NCI-H2171 (cell line): ENCODE measurements around the gene RNF34.
A peak's percentile ranks its signal among the peaks of the same experiment; 100 is the strongest.

Experiments
- DNase-seq: peaks from one replicate; lab custom pipeline; 2025; lab: John Stamatoyannopoulos, UW

The RNF34 gene

GRCh38 chr12:121388421-121388981, 11.4 kb upstream of the RNF34 start:
- no peak for DNase-seq

- no peak for DNase-seq
Observed at GRCh38 chr12:121390856-121391255, 9.1 kb upstream of the RNF34 start.

GRCh38 chr12:121391619-121392324, 8.1 kb upstream of the RNF34 start:
- peak; percentile 83 for DNase-seq

DNA sequence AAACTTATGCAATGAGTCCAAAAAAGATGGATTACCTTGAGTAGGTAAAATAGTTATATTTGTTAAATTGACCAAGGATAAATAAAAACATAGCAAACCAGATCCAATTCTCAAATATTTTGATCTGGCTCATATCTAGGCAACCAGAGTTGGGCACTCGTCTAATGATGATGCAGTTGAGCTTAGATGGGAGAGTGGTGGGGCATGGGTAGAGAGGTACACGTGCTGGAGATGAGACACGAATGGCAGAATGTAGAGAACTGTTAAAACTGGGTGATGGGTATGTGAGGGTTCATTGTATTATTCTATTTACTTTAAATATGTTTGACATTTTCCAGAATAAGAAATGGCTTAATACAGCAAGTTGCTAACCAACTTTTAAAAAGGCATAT, 7.6 kb upstream of the RNF34 start:
- no peak for DNase-seq

GRCh38 chr12:121397521-121397920, 2.4 kb upstream of the RNF34 start:
- no peak for DNase-seq

GRCh38 chr12:121398355-121398754, 1.6 kb upstream of the RNF34 start:
- DNase-seq: no peak

DNA sequence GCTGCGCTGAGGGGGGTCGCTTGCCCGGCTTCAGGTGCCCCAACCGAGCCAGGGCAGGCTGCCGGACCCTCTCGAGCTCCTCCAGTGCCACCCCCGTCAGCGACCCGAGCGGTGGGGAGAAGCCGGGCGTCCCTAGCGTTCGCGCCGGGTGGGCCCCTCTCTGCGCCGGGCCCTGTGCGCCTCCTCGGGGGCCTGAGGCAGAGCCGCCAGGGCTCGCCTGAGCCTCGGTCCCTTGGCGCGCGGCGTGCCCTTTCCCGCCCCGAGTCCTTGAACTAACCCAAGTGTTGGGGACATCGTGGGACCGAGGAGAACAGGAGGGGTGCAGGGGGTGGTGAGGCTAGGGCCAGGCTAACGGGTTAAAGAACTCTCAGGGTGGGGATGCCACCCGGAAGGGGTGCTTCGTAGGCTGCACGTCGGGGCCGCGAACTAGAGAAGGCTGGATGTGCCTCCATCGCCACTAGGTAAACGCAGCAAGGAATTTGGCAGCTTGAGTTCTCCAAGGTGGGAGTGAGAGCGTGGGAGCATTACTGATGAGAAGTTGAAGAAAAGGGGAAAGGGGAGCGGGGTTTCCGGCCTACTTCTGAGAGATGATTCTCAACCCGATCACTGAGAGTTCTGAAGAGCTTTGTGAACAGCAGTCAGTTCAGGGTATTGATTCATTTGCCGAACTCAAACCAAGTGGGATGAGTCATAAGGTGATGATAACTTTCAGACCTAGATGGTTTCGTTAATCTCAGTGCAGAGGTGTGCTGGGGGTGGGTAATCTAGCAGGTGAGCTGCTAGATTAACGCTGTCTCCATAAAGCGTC, 618 bp downstream of the RNF34 start:
- DNase-seq: peak; percentile 19

DNA sequence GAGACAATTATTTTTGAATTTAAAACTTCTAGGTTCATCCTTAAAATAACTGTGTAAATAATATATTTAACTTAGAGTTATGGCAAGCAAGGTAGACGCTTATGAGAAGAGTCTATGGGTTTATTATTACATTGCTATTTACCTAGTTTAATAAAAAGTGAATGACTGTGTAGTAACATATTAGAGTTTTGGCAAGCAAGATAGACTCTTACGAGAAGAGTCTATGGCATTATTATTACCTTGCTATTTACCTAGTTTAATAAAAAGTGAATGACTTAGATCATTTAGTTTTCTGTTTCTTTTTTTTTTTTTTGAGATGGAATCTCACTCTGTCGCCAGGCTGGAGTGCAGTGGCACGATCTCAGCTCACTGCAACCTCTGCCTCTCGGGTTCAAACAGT, 3.8 kb downstream of the RNF34 start:
- DNase-seq: no peak

GRCh38 chr12:121404734-121405133, 4.8 kb downstream of the RNF34 start:
- DNase-seq: peak; percentile 71

GRCh38 chr12:121405211-121405610, 5.3 kb downstream of the RNF34 start:
- no peak for DNase-seq

- DNase-seq: no peak
Observed at GRCh38 chr12:121413917-121414316, 14.0 kb downstream of the RNF34 start.

DNA sequence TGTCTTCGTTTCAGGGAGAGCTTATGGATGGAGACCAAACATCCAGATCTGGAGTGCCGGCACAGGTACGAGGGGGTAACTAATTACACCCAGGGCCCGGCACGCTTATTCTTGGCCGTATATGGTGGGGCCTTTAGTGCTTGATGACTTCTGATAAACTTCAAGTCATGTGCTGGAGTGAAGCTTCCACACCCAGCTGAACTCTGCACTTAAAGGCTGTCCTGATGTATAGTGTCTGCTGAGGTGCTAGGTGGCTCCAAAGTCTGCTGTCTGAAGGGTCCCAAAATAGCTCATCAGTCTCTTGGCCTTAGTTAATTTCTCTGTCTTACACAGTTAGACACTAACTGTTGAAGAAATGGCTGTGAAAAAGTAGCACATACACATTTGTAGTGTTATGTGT, 17.9 kb downstream of the RNF34 start:
- no peak for DNase-seq

GRCh38 chr12:121420109-121420508, 20.2 kb downstream of the RNF34 start:
- DNase-seq: no peak

DNA sequence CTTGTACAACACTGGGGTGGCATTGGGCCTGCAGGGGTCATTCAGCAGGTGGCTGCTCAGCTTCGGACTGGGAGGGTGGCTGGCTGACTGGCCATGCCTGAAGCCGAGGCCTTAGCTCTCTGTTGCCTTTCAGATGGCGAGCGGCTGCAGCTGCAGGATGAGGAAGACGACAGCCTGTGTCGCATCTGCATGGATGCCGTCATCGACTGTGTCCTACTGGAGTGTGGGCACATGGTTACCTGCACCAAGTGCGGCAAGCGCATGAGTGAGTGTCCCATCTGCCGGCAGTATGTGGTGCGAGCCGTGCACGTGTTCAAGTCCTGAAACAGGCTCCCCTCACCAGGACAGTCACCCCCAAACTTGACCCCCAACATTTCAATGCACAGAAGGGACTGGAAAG, 23.3 kb downstream of the RNF34 start:
- no peak for DNase-seq

- DNase-seq: no peak
Observed at GRCh38 chr12:121423682-121424623, 24.0 kb downstream of the RNF34 start.

- DNase-seq: no peak
Observed at GRCh38 chr12:121424624-121424975, 24.7 kb downstream of the RNF34 start.

GRCh38 chr12:121427556-121428050, 27.7 kb downstream of the RNF34 start:
- DNase-seq: no peak

GRCh38 chr12:121428883-121429282, 29.0 kb downstream of the RNF34 start:
- no peak for DNase-seq

GRCh38 chr12:121430833-121431415, 31.0 kb downstream of the RNF34 start:
- no peak for DNase-seq

GRCh38 chr12:121432740-121433480, 33.0 kb downstream of the RNF34 start:
- no peak for DNase-seq

GRCh38 chr12:121436706-121437105, 36.8 kb downstream of the RNF34 start:
- no peak for DNase-seq
